Activated T-helper 1 cell treated with anti-CD3 and anti-CD28 coated beads, Interleukin-12 subunit alpha, Interleukin-12 subunit beta, Interleukin-2, Interleukin-4 antibody, amounts not matched to agents 30 ng/mL and 10 ng/mL and 1 ng/mL, durations not matched to agents 14 hours and 24 hours and 36 hours (primary cell): ENCODE data around the gene NEK7. TPM values are rescaled to one million over a fixed set of nuclear protein-coding genes. Genes with fewer than 3 reads are reported as not detected.

Experiments
- DNase-seq: peaks from one replicate; pipeline ENCODE4 v3.0.0; 2021; ENCODE audit warnings: low spot score
- H3K27ac Mint-ChIP-seq: one replicate; pipeline ENCODE4 v1.8.0; 2021; ENCODE audit warnings: mild to moderate bottlenecking, mixed read lengths
- H3K27me3 Mint-ChIP-seq: one replicate; pipeline ENCODE4 v1.8.0; 2022; ENCODE audit warnings: mild to moderate bottlenecking, moderate library complexity, mixed read lengths; ENCODE audit not compliant: insufficient read depth
- H3K36me3 Mint-ChIP-seq: one replicate; pipeline ENCODE4 v1.8.0; 2021; ENCODE audit warnings: low read depth, mixed read lengths
- H3K4me1 Mint-ChIP-seq: one replicate; pipeline ENCODE4 v1.8.0; 2021; ENCODE audit warnings: low read depth, mixed read lengths
- H3K4me3 Mint-ChIP-seq: one replicate; pipeline ENCODE4 v1.8.0; 2021; ENCODE audit warnings: mild to moderate bottlenecking, moderate library complexity, mixed read lengths
- H3K9me3 Mint-ChIP-seq: one replicate; pipeline ENCODE4 v1.8.0; 2021; ENCODE audit warnings: mixed read lengths
- intact Hi-C: fragments of 100-400 bp; cut with micrococcal nuclease; formaldehyde crosslinking; loops from one replicate; pipeline ENCODE4 v1.15.1; 2024
- total RNA-seq: library from RNA; stranded (reverse); gene quantifications from 2 replicates; pipeline ENCODE4 v1.2.3, GENCODE V29; 2022

NEK7 gene
- total RNA-seq, 1 donor from 2014 or later, result 71.8 TPM

DNA sequence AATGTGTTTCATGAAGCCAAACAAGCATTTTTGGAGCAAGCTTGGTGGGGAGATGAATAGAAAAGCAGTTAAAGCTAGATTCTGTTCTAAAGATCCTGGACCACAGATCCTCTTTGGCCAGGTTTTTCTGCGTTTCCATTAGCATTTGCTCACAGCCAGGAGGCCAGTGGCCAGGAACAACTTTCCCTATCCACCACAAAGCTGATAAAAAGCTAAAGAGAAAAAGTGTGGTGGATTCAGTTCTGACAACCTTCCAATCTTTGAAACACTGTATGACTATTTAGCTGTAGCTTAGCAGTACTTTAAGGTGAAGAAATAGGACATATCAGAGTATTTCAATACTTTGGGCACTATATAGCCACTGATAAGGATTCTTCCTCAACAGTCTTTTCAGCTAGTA lies 3.0 kb upstream of the NEK7 start:
- H3K9me3 Mint-ChIP-seq, result no peaks in the 10 kb centered on the region
- DNase-seq, result no peak
- intact Hi-C loops, result loop anchor here (10.0 kb wide), 2 partner anchors 249 to 891 kb away; partner anchors contain the start of gene C1orf53
- no peak overlapping the region for H3K4me3 Mint-ChIP-seq
- H3K27ac Mint-ChIP-seq, result no peak overlapping the region
- peaks cover 2% of the 10 kb centered on the region for H3K36me3 Mint-ChIP-seq
- peaks cover 16% of the 10 kb centered on the region for H3K4me1 Mint-ChIP-seq
- no peaks in the 10 kb centered on the region for H3K27me3 Mint-ChIP-seq

DNA sequence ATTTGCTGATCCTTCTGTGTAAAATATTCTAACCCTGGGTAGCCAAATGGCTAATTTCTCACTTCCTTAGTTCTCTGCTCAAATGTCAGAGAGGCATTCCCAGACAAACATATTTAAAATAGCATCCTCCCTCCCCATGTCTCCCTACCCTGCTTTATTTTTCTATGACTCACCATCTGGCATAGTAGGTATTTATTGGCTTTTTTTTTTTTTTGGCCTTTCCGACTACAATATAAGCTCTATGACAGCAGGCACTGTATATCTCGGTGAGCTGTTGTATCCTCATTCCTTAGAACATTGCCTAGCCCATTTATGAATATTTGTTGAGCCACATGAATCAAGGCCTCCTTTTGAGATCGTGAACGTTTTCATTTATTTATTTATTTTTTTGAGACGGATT lies 1.5 kb upstream of the NEK7 start:
- Mint-ChIP-seq H3K27ac (no peak overlapping the region), H3K4me1 (peaks cover 26% of the 10 kb centered on the region), H3K4me3 (no peak overlapping the region), H3K27me3 (no peaks in the 10 kb centered on the region), H3K36me3 (peaks cover 2% of the 10 kb centered on the region), H3K9me3 (no peaks in the 10 kb centered on the region)
- intact Hi-C loops, result loop anchor here (5.0 to 10.0 kb wide), 8 partner anchors 53 to 890 kb away; partner anchors contain the start of genes C1orf53, DENND1B and PTPRC
- DNase-seq, result no peak

DNA sequence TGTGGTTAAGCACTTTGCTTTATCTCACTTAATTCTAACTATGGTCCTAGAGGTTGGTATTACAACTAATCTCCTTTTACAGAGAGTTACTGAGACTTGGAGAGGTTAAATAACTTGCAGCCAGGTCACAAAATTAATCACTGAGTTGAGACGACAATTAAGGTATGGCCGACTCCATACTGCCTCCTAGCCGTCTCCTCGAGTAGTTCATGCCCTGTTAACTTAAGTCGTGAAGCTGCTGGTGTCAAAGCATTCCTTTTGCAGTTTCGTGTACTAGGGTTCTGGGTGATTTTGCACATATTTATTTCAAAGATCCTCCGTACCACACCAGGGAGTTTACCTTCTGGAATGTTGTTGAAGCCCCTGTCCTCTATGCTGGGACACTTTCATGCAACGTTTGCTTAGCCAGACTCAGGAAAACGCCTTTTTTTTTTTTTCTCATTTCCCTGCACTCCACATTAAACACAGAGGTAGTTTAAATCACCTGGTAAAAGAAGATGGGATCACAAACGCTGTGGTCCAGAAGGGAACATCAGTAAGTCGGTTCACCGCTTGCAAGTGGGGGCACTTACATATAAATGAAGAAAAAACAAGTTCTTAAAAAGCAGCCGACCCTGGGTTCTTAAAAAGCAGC lies 570 bp upstream of the NEK7 start:
- intact Hi-C loops, result loop anchor here (1.0 to 10.0 kb wide), 16 partner anchors 32 to 889 kb away; partner anchors contain the start of genes C1orf53, DENND1B and PTPRC
- H3K9me3 Mint-ChIP-seq, result no peaks in the 10 kb centered on the region
- peaks cover 2% of the 10 kb centered on the region for H3K36me3 Mint-ChIP-seq
- no peaks in the 10 kb centered on the region for H3K27me3 Mint-ChIP-seq
- DNase-seq, result peak; percentile 56
- H3K4me3 Mint-ChIP-seq, result peak overlapping the region; percentile 85
- peaks cover 36% of the 10 kb centered on the region for H3K4me1 Mint-ChIP-seq
- peak overlapping the region; percentile 88 for H3K27ac Mint-ChIP-seq

DNA sequence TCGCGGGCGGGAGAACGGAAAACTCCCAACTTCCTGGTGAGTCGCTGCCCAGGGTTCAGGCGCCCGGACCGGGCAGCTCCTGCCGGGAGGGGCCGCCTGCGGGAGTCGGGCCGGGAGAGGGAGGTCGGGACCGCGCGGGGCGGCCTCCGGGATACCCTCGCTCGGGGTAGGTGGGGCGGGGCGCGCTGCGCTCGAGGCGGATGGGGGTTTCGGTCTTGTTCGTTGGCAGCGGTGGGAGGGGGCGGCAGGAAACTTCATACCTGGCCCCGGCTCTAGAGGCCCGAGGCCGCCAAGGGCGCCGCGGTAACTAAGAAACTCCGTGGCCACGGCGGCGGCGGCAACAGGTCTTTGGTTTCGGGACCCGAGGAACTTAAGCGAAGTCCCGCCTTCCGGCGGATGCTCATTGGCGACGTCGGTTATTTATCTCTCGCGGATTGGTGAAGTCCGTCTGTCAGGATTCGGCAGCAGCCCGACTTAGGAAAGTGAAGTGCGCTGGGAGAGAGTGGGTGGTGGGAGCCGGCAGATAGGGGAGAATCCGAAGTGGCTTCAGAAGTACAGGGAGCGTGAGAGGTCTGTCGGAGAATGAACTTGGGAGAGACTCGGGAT lies 546 bp downstream of the NEK7 start:
- intact Hi-C loops, result loop anchor here (2.0 to 10.0 kb wide), 13 partner anchors 55 to 887 kb away; partner anchors contain the start of genes C1orf53, DENND1B and PTPRC
- peak; percentile 76 for DNase-seq
- no peaks in the 10 kb centered on the region for H3K27me3 Mint-ChIP-seq
- peaks cover 5% of the 10 kb centered on the region for H3K36me3 Mint-ChIP-seq
- peak overlapping the region; percentile 96 for H3K27ac Mint-ChIP-seq
- no peaks in the 10 kb centered on the region for H3K9me3 Mint-ChIP-seq
- peak overlapping the region; percentile 97 for H3K4me3 Mint-ChIP-seq
- peaks cover 47% of the 10 kb centered on the region for H3K4me1 Mint-ChIP-seq

DNA sequence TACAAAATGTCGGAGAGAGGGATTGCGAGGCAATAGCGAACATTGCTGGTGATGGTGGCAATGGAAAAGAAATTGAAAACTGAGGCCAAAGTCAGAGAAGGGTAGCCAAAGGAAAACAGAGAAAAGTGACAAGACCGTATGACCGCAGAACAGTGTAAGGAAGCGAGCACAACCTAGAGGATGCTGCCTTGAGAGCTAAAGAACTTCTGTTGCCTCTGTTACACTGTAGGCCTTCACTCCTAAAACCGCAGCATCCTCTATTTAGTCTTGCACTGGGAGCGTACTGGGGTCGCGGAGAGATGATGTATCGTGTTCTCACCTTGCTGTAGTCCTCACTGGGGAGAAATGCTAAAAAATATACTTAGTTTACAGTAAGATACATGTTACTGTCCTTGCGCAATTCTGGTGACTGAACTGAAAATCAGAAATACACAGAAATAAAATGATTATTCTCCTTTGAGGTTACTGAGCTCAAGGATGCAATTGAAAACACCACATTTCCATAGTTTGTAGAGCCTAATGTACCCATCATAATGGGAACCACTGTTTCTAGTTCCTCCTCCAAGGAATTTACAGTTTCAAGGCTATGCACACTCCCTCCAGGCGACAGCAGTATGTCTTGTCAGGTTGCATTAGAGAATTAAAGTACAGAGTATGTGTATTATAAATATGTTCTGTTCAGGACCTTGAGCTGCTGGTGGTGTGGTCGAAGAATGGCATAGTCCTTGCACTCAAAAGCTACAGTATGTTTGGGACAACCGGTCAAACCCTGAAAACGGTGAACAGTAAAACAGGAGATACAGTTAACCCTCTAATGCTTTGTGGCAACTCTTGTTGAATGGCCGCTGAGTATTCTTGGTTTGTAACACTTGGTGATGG lies 1.3 kb downstream of the NEK7 start:
- H3K27ac Mint-ChIP-seq, result peak overlapping the region; percentile 96
- H3K4me3 Mint-ChIP-seq, result peak overlapping the region; percentile 97
- H3K27me3 Mint-ChIP-seq, result no peaks in the 10 kb centered on the region
- intact Hi-C loops, result loop anchor here (2.0 to 10.0 kb wide), 15 partner anchors 27 to 887 kb away; partner anchors contain the start of genes C1orf53, DENND1B and PTPRC
- no peak for DNase-seq
- H3K9me3 Mint-ChIP-seq, result no peaks in the 10 kb centered on the region
- H3K4me1 Mint-ChIP-seq, result peaks cover 52% of the 10 kb centered on the region
- peaks cover 6% of the 10 kb centered on the region for H3K36me3 Mint-ChIP-seq

DNA sequence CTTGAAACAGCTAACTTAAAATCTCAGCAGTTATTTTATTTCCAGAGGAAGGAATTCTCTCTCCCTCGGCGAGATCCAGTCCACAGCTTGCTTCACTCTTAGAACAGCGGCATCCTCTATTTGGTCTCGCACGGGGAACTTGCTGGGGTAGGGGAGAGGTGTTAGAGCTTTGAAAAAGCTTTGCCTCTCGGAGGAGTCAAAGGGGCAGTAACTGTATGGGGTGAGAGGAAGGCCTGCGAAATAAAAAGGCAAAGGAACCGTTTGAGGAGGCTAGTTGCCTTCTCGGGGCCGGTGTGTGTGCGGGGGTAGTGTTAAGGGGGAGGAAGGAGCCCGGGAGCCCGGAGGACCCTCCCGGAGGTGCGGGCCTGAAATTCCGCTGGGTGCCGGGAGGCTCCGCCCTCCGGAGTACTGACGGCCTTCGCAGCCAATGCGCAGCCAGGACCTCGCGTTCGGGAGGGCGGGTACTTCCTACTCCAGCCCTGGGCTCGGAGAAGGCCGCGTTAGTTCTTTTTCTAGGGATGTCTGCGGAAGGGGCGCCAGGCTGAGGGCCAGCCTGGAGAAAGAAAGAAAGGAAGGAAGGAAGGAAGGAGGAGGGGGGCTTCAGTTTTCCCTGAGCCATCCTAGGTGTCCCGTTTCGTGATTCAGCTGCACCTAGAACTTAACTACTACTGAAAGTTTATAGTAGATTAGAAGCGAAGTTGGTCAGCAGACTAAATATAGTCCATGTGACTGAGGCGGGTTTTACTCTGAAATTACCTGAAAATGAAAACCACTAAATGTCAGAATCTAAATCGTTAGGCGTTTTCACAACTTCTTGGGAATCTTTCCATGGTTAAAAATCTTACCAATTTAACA lies 2.2 kb downstream of the NEK7 start:
- H3K27ac Mint-ChIP-seq, result peak overlapping the region; percentile 96
- intact Hi-C loops, result loop anchor here (1.0 to 10.0 kb wide), 12 partner anchors 8 to 886 kb away; partner anchors contain the start of genes C1orf53, DENND1B and PTPRC
- H3K4me1 Mint-ChIP-seq, result peaks cover 53% of the 10 kb centered on the region
- peaks cover 6% of the 10 kb centered on the region for H3K36me3 Mint-ChIP-seq
- H3K4me3 Mint-ChIP-seq, result peak overlapping the region; percentile 97
- H3K9me3 Mint-ChIP-seq, result no peaks in the 10 kb centered on the region
- H3K27me3 Mint-ChIP-seq, result no peaks in the 10 kb centered on the region
- DNase-seq, result peak; percentile 83

DNA sequence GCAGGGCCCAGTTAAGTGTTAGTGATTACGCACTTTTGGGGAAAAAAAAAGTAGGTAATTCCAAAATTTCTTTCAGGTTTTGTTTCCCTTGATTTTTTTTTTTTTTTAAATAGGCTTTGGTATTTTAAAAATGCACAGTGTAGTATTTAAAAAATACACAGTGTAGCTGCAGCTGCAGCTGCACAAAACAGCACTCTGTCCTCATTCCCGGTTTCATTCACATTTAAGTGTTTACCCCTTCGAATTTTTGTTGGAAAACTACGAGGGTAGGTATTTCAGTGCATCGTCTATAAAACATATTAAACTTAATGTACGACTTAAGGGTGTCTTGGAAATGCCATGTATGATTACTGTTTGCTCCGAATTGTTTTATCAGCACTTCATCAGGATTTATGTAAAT lies 3.4 kb downstream of the NEK7 start:
- Mint-ChIP-seq H3K36me3 (peaks cover 10% of the 10 kb centered on the region), H3K27me3 (no peaks in the 10 kb centered on the region), H3K9me3 (no peaks in the 10 kb centered on the region), H3K4me3 (peak overlapping the region; percentile 97), H3K4me1 (peaks cover 63% of the 10 kb centered on the region), H3K27ac (peak overlapping the region; percentile 61)
- intact Hi-C loops, result loop anchor here (10.0 kb wide), 1 partner anchor 1065 kb away; no protein-coding TSS in a partner anchor
- DNase-seq, result no peak

DNA sequence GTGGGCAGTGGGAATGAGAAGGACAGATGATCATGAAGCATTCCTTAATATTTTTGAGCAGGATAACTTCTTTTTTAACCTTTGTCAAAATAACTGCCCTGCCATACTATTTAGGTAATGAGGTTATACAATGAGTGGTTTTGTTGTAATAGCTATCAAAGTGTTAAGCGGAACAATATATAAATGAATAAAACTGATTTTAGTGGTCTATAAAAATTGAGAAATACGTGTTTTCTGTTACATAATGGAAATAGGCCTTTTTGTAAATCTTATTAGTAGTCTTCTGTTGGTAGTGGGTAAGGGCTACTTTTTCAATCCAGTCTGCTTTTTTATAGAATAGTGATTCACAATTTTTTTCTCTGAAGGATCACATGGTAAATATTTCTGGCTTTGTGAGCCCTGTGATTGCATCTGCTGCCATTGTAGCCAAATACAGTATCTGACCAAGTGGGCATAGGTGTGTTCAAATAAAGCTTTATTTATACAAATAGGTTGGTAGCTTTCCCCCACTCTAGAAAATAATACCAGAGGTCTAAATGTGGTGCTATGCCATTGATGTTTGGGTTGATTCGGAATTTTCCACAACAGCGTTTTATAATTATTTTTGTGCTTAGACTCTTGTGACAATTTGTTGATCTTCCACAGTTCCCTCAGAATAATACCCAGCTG lies 4.3 kb downstream of the NEK7 start:
- peaks cover 12% of the 10 kb centered on the region for H3K36me3 Mint-ChIP-seq
- no peak for DNase-seq
- H3K4me3 Mint-ChIP-seq, result peak overlapping the region; percentile 34
- H3K4me1 Mint-ChIP-seq, result peaks cover 68% of the 10 kb centered on the region
- intact Hi-C loops, result loop anchor here (1.0 to 10.0 kb wide), 2 partner anchors 11 to 1064 kb away; no protein-coding TSS in a partner anchor
- H3K27ac Mint-ChIP-seq, result peak overlapping the region; percentile 78
- H3K27me3 Mint-ChIP-seq, result no peaks in the 10 kb centered on the region
- no peaks in the 10 kb centered on the region for H3K9me3 Mint-ChIP-seq

DNA sequence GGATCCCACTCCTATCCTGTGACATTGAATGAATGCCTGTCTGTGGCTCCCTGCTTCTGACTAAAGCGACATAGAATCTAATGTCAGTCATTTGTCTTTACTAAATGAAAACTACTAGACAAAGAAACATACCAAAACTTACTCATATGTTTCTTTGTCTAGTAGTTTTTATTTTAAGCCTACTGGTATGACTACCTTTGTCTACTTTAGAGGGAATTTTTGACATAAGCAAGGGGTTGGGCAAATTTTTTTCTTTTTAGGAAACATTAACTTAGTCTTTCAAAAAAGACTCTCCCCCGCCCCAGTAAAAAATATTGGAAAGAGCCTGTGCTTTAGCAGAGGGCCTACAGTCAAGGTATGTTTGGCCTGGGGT lies 4.9 kb downstream of the NEK7 start:
- H3K36me3 Mint-ChIP-seq, result peaks cover 13% of the 10 kb centered on the region
- peak overlapping the region; percentile 78 for H3K27ac Mint-ChIP-seq
- no peaks in the 10 kb centered on the region for H3K9me3 Mint-ChIP-seq
- no peak for DNase-seq
- H3K4me1 Mint-ChIP-seq, result peaks cover 70% of the 10 kb centered on the region
- intact Hi-C loops, result loop anchor here (1.0 to 10.0 kb wide), 2 partner anchors 11 to 1063 kb away; no protein-coding TSS in a partner anchor
- H3K4me3 Mint-ChIP-seq, result peak overlapping the region; percentile 34
- H3K27me3 Mint-ChIP-seq, result no peaks in the 10 kb centered on the region

DNA sequence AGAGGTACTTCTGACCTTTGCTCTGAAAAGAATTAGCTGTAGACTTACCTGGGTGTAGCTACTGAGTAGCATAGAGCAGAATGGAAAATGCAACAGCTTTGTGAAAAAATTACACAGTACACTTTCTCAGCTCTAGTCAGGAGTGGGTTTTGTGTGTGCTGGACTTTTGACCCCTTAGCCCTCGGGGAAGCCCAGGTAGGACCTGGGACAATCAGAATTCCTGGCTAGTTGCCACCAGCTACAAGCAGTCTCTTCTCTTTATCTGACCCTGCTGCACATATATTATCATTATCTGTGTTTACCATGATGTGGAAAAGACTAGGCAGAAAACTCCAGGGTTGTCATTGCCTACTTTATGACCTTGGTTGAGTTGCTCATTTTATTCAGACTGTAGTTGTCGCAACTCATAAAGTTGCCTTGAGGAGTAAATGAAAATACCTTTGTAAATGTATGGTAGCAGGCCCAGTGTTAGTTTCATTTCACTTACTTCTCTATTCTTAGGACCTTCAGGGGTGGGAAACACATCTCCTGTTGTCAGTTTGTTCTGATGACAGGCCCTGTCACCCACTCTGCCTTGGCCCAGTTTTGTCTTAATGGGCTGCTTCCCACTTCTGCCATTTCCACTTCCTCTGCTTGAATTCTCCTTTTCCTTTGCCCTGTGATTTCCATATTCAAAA lies 5.4 kb downstream of the NEK7 start:
- intact Hi-C loops, result loop anchor here (10.0 kb wide), 1 partner anchor 1063 kb away; no protein-coding TSS in a partner anchor
- peaks cover 76% of the 10 kb centered on the region for H3K4me1 Mint-ChIP-seq
- no peaks in the 10 kb centered on the region for H3K27me3 Mint-ChIP-seq
- DNase-seq, result no peak
- H3K9me3 Mint-ChIP-seq, result no peaks in the 10 kb centered on the region
- H3K27ac Mint-ChIP-seq, result peak overlapping the region; percentile 78
- peak overlapping the region; percentile 17 for H3K4me3 Mint-ChIP-seq
- peaks cover 13% of the 10 kb centered on the region for H3K36me3 Mint-ChIP-seq
